ENCODE results near the gene KCNG4.

KCNG4 gene

DNA sequence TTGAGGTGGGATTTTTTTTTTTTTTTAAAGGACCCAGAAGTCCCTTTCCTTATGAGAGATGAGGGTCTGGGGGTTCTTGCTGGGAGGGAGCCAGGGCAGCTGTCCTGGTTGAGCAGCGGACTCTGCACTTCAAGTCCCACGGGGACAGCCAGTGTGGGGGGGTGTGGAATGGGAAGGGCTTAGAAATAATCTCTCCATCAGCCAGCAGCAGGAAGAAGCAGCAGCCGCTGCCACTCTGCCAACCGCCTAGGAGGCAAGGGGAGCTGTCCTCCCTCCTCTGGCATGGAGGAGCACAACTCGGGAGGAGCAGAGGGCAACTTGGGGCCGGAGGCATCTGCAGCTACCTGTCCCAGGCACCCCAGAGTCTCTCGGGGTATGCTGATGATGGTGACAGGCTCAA is at the start of gene KCNG4:
KCNG4 (minus strand) TSS at position 104 of the 400 bp plus-strand sequence. CDS start 2,527 bp downstream, outside the sequence.
- DNase-seq: no peak

DNA sequence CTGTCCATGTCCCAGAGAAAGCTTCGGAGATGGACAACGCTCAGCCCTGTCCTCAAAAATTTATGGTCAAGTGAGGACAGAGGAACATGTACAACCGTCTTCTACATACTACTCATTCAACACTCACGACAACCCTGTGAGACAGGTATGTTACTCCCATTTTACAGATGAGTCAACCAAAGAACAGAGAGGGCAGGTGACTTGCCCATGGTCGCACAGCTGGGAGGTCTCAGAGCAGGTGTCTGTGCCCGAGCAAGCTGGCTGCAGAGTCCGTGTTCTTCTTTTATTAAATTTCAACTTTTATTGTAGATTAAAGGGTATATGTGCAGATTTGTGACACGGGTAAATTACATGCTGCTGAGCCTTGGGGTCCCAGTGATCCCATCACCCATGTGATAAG is 49.1 kb upstream of the KCNG4 start:
- no peak for DNase-seq

- DNase-seq: no peak
Measured at GRCh38 chr16:84286578-84287240, 46.9 kb upstream of the KCNG4 start.

DNA sequence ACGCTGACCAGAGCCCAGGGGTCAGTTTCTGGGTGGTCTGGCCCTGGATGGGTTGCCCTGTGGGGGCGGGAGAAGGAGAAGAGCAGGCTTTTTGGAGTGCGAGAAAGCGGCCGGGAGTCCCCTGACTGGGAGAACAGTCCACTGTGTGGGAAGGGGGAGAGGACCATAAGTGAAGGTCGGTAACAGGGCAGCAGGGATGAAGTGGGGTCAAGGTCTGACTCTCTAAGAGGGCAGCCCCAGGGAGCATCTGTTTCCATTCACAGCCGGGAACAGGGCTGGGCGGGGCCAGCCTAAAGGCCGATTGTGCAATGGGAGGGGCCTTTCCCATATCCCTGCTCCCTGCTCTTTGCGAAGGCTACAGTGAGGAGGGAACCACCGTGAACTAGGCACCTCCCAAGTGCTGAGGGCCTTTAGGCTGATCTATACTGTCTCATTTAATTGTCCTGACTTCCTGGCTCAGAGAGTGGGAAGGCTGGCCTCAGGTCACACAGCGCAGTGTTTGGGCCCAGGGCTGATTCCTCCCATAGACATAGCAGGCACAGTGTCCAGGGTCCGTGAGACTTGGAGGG is 44.4 kb upstream of the KCNG4 start:
- no peak for DNase-seq

DNA sequence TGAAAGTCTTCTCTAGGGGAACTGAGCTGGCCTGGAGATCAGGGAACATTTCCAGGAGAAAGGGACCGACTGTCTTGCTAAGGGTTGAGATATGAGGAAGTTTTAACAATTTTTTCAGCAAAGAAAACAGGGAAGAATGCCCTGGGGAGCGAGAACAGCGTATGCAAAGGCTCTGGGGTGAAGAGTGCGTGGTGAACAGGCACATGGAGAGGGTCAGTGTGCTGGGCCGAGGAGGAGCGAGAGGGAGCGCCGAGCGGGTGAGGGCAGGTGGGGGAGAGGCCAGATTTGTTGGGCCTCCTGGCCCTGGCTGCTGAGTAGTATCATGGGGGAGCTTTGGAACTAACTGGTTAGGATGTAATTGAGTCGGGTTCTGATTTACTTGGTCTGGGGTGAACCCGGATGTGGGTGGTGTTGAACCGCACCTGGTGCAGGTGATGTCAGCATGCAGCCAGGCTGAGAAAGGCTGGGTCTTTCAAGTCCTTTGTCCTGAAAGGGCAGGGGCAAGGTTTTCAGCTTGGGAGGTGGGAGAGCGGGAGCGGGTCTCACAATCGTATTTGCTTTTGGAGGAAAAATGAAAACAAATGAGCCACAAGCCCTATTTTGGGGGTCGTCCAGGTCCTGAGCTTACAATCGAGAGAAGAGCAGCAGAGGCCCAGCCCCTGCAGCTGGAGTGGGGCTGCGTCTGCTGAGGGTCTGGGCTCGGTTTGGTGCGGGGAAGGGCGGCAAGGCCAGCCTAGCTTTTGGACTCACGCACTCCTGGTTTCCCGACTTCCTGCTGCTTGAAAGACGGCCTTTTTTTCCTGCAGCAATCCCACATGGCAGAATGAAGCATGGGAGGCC is 43.7 kb upstream of the KCNG4 start:
- DNase-seq: no peak

DNA sequence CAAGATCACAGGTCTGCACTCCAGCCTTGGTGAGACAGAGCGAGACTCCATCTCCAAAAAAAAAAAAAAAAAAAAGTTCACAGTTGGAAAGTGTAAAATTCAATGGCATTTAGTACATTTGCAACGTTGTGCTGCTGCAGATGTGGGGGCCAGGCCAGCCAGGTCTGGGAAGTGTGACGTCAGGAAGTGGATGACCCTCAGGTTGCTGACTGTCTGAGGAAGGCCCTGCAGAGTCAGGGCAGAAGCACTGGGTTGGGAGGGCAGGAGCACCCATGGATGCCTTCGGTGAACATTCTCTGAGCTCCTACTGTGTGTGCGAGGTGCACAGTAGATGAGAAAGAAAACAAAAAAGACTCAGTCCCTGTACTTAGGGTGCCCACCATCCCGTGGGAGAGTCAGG is 42.7 kb upstream of the KCNG4 start:
- no peak for DNase-seq

GRCh38 chr16:84281074-84281473 is 41.3 kb upstream of the KCNG4 start:
- no peak for DNase-seq

GRCh38 chr16:84279881-84280280 is 40.1 kb upstream of the KCNG4 start:
- DNase-seq: no peak

GRCh38 chr16:84278968-84279367 is 39.2 kb upstream of the KCNG4 start:
- DNase-seq: no peak

DNA sequence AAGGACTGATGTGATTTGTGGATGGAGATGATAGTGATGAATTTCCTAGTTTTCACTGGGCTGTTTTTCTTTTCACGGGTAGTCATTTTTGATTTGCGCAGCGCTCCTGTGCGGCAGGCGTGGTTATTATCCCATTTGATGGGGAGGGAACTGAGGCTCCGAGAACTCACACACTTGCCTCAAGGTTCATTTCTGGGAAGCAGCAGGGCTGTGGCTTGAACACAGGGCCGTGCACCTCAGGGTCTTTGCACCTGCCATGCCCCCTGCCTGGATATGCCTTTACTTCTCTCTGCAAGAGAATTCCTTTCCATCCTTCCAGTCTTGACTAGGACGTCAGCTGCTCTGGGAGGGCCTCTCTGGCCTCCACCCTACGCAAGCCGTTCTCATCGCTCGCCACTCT is 38.5 kb upstream of the KCNG4 start:
- no peak for DNase-seq

GRCh38 chr16:84277244-84277823 is 37.5 kb upstream of the KCNG4 start:
- peak; percentile 63 for DNase-seq

GRCh38 chr16:84275585-84276151 is 35.9 kb upstream of the KCNG4 start:
- no peak for DNase-seq

DNA sequence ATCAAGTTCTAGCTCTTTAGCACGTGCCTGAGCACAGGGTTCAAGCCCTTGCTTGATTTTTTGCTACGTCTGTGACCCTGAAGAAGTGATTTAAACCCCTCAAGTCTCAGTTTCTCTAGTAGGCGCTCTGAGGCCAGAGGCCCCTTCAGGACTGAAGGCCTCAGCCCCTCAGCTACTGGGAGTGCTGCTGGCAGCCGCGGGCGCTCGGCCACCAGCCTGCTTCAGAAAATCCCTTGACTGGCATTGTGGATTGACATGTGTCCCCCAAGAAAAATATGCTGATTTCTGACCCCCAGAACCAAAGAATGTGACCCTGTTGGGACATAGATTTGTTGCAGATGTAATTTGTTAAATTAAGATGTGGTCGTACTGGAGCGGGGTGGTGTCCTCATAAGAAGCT is 34.7 kb upstream of the KCNG4 start:
- no peak for DNase-seq

DNA sequence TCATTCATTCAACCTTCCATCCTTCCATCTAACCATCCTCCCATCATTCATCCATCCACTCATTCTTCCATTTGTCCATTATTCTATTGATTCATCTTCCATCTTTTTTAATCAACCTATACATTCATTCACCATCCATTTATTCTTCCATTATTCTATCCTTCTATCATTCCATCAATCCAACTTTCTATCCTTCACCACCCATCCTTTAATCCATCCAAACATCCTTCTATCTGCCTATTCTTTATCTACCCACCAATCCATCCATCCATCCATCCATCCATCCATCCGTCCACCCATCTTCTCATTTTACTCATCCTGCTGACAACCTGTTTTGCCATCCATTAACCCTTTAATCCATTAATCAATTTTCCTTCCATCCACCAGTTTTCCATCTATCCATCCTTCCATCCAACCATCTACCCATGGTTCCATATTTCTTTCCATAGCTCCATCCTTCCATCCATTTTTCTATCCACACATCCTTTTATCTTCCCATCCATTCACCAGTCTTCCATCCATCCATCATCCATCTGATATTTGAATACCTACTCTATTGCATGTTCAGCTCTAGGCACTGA is 33.0 kb upstream of the KCNG4 start:
- DNase-seq: no peak

- no peak for DNase-seq
Measured at GRCh38 chr16:84271866-84272265, 32.1 kb upstream of the KCNG4 start.

- no peak for DNase-seq
Measured at GRCh38 chr16:84271037-84271436, 31.2 kb upstream of the KCNG4 start.

- no peak for DNase-seq
Measured at GRCh38 chr16:84270531-84270930, 30.7 kb upstream of the KCNG4 start.

- DNase-seq: no peak
Measured at GRCh38 chr16:84270071-84270470, 30.3 kb upstream of the KCNG4 start.

GRCh38 chr16:84268291-84269040 is 28.7 kb upstream of the KCNG4 start:
- no peak for DNase-seq

DNA sequence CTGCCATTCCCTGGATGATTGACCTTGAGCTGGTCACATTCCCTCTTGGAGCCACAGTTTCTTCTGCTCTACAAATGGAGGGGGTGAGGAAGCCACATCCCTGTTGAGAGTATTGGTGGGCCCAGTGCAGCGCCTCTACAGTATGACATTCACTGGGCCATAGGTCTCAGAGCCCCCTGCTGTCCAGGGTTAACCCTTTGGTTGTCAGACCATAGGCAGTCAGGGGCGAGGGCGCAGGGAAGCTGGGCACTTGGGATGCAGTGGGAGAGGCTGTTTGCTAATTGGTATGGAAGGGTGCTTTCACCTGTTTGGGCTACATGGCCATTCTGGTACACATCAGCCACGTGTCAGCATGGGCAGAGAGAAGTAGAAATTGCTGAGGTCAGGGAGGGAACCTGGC is 27.6 kb upstream of the KCNG4 start:
- no peak for DNase-seq

GRCh38 chr16:84266451-84266850 is 26.6 kb upstream of the KCNG4 start:
- DNase-seq: no peak

DNA sequence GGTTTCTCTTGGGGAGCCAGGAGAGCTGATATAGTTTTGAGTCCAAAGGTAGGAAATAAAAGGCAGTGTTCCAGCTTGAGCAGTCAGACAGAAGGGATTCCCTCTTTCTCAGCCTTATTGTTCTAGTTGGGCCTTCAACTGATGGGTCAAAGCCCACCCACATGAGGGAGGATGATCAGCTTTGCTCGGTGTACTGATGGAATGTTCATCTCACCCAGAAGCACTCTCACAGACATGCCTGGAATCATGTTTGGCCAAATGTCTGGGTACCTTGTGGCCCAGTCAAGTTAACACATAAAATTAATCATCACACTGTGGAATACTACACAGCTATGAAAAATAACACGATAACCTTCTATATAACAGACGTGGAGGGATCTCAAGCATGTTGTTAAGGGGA is 23.1 kb upstream of the KCNG4 start:
- DNase-seq: no peak
